ENCODE measurements around the gene SPRN.
"Not testable (repeated sequence)": the region's sequence is repeated elsewhere in the genome, so short reads cannot be mapped to it uniquely, and the experiment has no call there.

DNA sequence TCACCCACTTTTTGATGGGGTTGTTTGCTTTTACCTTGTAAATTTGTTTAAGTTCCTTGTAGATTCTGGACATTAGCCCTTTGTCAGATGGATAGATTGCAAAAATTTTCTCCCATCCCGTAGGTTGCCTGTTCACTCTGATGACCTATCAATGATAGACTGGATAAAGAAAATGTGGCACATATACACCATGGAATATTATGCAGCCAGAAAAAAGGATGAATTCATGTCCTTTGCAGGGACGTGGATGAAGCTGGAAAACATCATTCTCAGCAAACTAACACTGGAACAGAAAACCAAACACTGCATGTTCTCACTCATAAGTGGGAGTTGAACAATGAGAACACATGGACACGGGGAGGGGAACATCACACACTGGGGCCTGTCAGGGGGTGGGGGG is 44.8 kb upstream of the SPRN start:
- TF ChIP-seq, protein P1, sequence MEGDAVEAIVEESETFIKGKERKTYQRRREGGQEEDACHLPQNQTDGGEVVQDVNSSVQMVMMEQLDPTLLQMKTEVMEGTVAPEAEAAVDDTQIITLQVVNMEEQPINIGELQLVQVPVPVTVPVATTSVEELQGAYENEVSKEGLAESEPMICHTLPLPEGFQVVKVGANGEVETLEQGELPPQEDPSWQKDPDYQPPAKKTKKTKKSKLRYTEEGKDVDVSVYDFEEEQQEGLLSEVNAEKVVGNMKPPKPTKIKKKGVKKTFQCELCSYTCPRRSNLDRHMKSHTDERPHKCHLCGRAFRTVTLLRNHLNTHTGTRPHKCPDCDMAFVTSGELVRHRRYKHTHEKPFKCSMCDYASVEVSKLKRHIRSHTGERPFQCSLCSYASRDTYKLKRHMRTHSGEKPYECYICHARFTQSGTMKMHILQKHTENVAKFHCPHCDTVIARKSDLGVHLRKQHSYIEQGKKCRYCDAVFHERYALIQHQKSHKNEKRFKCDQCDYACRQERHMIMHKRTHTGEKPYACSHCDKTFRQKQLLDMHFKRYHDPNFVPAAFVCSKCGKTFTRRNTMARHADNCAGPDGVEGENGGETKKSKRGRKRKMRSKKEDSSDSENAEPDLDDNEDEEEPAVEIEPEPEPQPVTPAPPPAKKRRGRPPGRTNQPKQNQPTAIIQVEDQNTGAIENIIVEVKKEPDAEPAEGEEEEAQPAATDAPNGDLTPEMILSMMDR (IDR thresholded peaks at IDR 0.05): not testable (repeated sequence)
- not testable (repeated sequence) for TF ChIP-seq POLR2A (IDR thresholded peaks at IDR 0.05)
